ENCODE measurements around the gene AGBL1. TPM values are rescaled to one million over a fixed set of nuclear protein-coding genes. Genes with fewer than 3 reads are reported as not detected.

AGBL1 gene
- total RNA-seq, 4 donors from 2014 or later, result 0.32 to 0.40 TPM; not detected in 2

GRCh38 chr15:86654501-86654900, 574.8 kb downstream of the AGBL1 start:
- Histone ChIP-seq H3K27me3 (no peaks in the 10 kb centered on the region), H3K4me1 (peaks cover 0 to 3% (median 0%) of the 10 kb centered on the region in 4 donors), H3K27ac (no peak overlapping the region), H3K36me3 (no peaks in the 10 kb centered on the region), H3K4me3 (no peak overlapping the region), H3K9me3 (no peaks in the 10 kb centered on the region)
- intact Hi-C loops (cut with DNase I; ENCODE audit: low total_unique reads) (no loop called here), in situ Hi-C loops (cut with MboI; ENCODE audit: low pct_ligation_motif_present in 1 of 4, low pct_unique_long_range_greater_than_20kb in 1 of 4, low sequenced_read_pairs in 3 of 4) (no loop called here)
- TF ChIP-seq POLR2AphosphoS5 (IDR thresholded peaks at IDR 0.05) (no peak), POLR2A (IDR thresholded peaks at IDR 0.05) (no peak), EP300 (IDR thresholded peaks at IDR 0.05; ENCODE audit: low read depth) (no peak), CTCF (IDR thresholded peaks at IDR 0.05) (no peak)
- no peak for DNase-seq
- 62 to 82% methylated on average over 3 of the region's 3 CpGs for WGBS, 2 donors (ENCODE audit: low coverage in 1 of 2)

- Histone ChIP-seq H3K4me3 (no peak overlapping the region), H3K36me3 (no peaks in the 10 kb centered on the region), H3K27me3 (no peaks in the 10 kb centered on the region), H3K9me3 (no peaks in the 10 kb centered on the region), H3K4me1 (no peaks in the 10 kb centered on the region), H3K27ac (no peak overlapping the region)
- intact Hi-C loops (cut with DNase I; ENCODE audit: low total_unique reads), result no loop called here
- TF ChIP-seq EP300 (IDR thresholded peaks at IDR 0.05; ENCODE audit: low read depth) (no peak), POLR2A (IDR thresholded peaks at IDR 0.05) (no peak), POLR2AphosphoS5 (IDR thresholded peaks at IDR 0.05) (no peak), CTCF (IDR thresholded peaks at IDR 0.05) (no peak)
- in situ Hi-C loops (cut with MboI; ENCODE audit: low pct_ligation_motif_present in 1 of 4, low pct_unique_long_range_greater_than_20kb in 1 of 4, low sequenced_read_pairs in 3 of 4), result no loop called here
- WGBS, 2 donors (ENCODE audit: low coverage in 1 of 2), result 71 to 79% methylated on average over 2 of the region's 2 CpGs
- DNase-seq, result no peak
Observed at GRCh38 chr15:86657305-86657704, 577.6 kb downstream of the AGBL1 start.

- 50 to 79% methylated on average over 1 to 5 of the region's 5 CpGs for WGBS, 2 donors (ENCODE audit: low coverage in 1 of 2)
- no peak for TF ChIP-seq EP300 (IDR thresholded peaks at IDR 0.05; ENCODE audit: low read depth)
- TF ChIP-seq POLR2A (IDR thresholded peaks at IDR 0.05), result no peak
- no peak for TF ChIP-seq CTCF (IDR thresholded peaks at IDR 0.05)
- no peak for TF ChIP-seq POLR2AphosphoS5 (IDR thresholded peaks at IDR 0.05)
- intact Hi-C loops (cut with DNase I; ENCODE audit: low total_unique reads), result no loop called here
- no peaks in the 10 kb centered on the region for H3K27me3 ChIP-seq
- no peak overlapping the region for H3K27ac ChIP-seq
- no peaks in the 10 kb centered on the region for H3K9me3 ChIP-seq
- in situ Hi-C loops (cut with MboI; ENCODE audit: low pct_ligation_motif_present in 1 of 4, low pct_unique_long_range_greater_than_20kb in 1 of 4, low sequenced_read_pairs in 3 of 4), result no loop called here
- H3K4me3 ChIP-seq, result no peak overlapping the region
- no peaks in the 10 kb centered on the region for H3K36me3 ChIP-seq
- no peak for DNase-seq
- H3K4me1 ChIP-seq, result no peaks in the 10 kb centered on the region
Observed at GRCh38 chr15:86659724-86660411, 580.2 kb downstream of the AGBL1 start.

- TF ChIP-seq POLR2A (IDR thresholded peaks at IDR 0.05), result no peak
- 78 to 85% methylated on average over 6 to 7 of the region's 7 CpGs for WGBS, 2 donors (ENCODE audit: low coverage in 1 of 2)
- H3K36me3 ChIP-seq, result no peaks in the 10 kb centered on the region
- intact Hi-C loops (cut with DNase I; ENCODE audit: low total_unique reads), result no loop called here
- no peak overlapping the region for H3K4me3 ChIP-seq
- no peak overlapping the region for H3K27ac ChIP-seq
- H3K27me3 ChIP-seq, result no peaks in the 10 kb centered on the region
- no peaks in the 10 kb centered on the region for H3K4me1 ChIP-seq
- H3K9me3 ChIP-seq, result no peaks in the 10 kb centered on the region
- no peak for DNase-seq
- in situ Hi-C loops (cut with MboI; ENCODE audit: low pct_ligation_motif_present in 1 of 4, low pct_unique_long_range_greater_than_20kb in 1 of 4, low sequenced_read_pairs in 3 of 4), result no loop called here
Observed at GRCh38 chr15:86661580-86661979, 581.9 kb downstream of the AGBL1 start.

GRCh38 chr15:86663304-86663703, 583.6 kb downstream of the AGBL1 start:
- 0 to 38% methylated on average over 1 of the region's 1 CpG for WGBS, 2 donors (ENCODE audit: low coverage in 1 of 2)
- in situ Hi-C loops (cut with MboI; ENCODE audit: low pct_ligation_motif_present in 1 of 4, low pct_unique_long_range_greater_than_20kb in 1 of 4, low sequenced_read_pairs in 3 of 4), result no loop called here
- DNase-seq, result no peak
- intact Hi-C loops (cut with DNase I; ENCODE audit: low total_unique reads), result no loop called here
- Histone ChIP-seq H3K4me1 (no peaks in the 10 kb centered on the region), H3K4me3 (no peak overlapping the region), H3K9me3 (no peaks in the 10 kb centered on the region), H3K27ac (no peak overlapping the region), H3K36me3 (no peaks in the 10 kb centered on the region), H3K27me3 (no peaks in the 10 kb centered on the region)
- no peak for TF ChIP-seq POLR2A (IDR thresholded peaks at IDR 0.05)
- no peak for TF ChIP-seq CTCF (IDR thresholded peaks at IDR 0.05)
- no peak for TF ChIP-seq POLR2AphosphoS5 (IDR thresholded peaks at IDR 0.05)
- TF ChIP-seq EP300 (IDR thresholded peaks at IDR 0.05; ENCODE audit: low read depth), result no peak

Measured in transverse colon (tissue), 4 donors.